IPS DF 19.7 (cell line): ENCODE results near the gene DUSP16.

ENCODE experiments used
- DNase-seq: peaks from one replicate; pipeline ENCODE4 v3.0.0-alpha.2; 2013; ENCODE audit warnings: low read depth, low spot score

The DUSP16 gene

DNA sequence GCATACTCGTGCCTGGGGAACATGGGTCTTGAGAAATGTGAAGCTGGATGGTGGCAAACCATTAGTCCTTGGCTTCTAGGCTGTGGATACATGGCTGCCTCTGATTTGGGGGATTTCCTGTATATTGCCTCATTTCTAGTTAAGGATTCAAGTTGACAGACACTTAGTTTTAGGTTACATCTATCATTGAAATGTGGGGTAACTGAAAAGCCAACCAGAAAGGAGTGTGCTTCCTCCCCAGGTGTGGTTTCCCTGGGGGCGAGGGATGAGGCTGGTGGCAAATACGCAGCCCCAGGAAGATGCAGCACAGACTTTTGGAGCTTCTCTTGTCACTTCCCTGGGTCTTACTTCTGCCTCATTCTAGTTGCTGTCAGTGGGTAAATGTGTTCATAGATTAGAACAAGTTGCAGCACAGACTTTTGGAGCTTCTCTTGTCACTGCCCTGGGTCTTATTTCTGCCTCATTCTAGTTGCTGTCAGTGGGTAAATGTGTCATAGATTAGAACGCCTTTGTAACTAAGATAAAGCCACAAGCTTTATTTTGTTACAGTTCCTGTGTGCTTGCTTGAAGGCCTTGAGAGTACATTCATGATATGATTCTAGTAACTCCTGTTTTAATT is 120.7 kb downstream of the DUSP16 start:
- DNase-seq, result no peak

DNA sequence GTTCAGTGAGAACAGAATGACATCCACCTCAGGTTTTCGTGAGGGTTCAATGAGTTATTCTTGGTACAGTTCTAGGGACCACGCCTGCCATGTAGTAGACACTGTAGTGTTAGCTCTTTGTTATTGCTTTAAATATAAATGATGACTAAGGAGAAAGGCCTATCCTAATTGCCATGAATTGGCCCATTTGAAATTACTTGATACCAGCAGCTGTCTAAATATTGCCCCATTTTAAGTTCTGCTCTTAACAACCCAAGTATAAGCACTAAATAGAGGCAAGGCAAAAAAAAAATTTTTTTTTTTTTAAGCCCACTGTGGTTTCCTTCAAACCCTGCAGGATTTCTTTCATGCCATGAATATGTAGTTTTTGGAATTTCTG is 121.2 kb downstream of the DUSP16 start:
- DNase-seq, result no peak

DNA sequence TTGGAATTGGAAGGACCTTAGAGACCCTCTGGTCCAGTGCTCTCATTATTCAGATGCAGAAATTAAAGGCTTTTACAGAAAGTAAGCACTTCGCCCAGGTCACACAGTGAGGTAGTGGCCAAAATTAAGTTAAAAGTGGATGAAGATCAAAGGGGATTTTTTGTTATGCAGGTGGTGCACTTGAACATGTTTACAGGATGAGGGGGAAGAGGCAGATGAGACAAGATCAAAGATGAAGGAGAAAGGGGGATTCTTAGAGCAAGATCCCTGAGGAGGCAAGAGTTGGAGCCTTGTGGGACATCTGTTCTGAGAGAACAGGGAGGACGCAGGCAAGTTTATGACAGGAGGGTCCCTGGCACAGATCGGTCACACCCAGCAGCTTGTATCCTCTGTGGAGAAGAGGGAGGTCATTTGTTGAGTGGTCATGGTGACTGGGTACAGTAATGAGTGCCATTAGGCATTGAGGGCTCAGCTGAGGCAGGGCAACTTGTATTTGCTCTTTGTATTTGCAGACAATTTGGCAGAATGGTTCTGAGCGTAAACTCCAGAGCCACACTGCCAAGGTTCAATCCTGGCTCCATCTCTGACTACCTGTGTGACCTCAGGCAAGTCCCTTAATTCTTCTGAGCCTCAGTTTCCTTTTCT is 121.8 kb downstream of the DUSP16 start:
- DNase-seq, result no peak

DNA sequence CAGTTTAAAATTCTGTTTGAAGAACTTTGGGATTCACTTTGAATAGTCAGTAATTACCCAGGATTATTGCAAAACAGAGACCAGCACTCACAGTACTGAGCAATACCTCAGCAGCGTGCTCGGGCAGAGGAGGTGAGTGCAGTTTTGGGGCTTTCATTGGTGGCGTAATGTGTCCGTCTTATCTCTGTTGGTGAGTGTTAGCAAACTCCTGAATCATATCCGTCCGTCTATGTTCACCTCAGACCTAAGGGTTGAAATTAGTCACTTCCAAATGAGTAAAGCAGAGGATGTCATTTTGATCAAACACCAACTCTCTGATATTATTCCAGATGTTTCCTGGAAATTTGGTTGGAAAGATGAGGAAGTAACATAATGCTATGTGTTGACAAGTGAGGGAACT is 123.0 kb downstream of the DUSP16 start:
- DNase-seq, result no peak

DNA sequence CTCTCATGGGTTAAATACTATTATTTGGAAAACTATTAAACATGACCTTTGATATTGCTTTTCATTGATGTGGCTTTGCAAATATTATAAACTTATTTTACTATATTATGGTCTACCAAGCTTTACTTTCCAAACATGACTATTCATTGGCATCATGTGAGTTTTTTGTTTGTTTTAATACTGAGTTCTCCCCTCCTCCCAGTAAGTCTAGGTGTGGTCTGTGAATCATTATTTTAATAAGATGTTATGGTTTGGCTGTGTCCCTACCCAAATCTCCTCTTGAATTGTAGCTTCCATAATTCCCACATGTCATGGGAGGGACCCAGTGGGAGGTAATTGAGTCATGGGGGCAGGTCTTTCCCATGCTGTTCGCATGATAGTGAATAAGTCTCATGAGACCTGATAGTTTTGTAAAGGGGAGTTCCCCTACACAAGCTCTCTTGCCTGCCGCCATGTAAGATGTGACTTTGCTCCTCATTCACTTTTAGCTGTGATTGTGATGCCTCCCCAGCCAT is 125.8 kb downstream of the DUSP16 start:
- no peak for DNase-seq

DNA sequence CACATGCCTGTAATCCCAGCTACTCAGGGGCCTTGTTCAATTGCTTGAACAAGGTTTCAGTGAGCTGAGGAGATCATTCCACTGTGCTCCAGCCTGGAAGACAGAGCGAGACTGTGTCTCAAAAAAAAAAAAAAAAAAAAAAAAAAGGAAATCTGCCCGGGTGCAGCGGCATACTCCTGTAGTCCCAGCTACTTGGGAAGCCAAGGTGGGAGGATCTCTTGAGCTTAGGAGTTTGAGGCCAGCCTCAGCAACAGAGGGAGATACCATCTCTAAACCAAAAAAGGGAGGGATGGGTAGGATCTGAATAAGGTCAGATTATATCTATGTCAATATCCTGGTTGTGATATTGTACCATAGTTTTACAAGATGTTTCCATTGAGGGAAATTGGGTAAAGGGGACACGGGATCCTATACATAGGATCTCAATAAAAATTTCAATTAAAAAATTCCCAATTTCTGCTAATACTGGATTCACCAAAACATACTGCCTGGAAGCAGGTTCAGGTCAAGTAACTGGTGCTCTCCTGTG is 129.4 kb downstream of the DUSP16 start:
- no peak for DNase-seq

DNA sequence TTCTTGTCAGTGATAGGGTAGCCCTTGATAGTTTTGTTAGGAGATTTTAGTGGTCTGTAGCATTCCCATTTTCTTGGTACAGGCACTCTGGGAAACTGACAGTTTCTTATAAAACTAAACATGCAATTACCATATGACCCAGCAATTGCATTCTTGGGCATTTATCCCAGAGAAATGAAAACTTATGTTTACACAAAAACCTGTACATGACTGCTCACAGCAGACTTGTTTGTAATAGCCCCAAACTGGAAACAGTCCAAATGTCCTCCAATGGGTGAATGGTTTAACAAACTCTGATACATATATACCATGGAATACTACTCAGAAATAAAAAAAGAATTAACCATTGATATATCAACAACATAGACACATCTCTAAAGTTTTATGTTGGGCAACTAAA is 130.3 kb downstream of the DUSP16 start:
- DNase-seq, result no peak

DNA sequence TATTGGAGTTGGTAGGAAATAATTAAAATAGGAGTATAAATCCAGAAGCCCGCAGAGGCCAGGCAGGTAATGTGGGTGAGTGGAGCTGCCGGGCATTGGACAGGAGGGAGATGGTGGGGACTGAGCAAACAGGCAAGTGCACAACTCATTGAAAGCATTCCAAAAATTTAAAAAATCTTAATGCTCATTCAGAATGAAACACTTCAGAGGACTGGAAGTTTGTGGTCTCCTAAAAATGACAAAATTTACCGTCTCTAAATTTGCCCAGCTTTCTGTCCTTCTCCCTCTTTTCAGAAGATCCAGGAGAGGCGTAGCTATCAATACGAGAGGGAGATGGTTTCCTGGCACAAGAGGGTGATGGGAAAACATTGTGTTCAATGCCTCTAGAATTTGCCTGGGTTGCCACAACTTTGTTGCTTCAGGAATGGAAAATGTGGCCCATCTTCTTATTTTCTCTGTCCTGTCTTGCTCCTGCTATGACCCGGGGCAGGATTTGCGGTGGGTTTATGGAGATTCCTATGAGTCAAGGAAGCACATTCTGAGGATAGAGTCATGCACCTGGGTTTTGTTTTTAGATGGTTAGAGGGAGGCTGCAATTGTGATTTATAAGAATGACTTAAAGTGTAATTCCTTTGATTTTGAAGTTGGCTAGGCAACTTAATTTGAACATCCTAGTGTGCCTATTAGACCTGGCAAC is 133.6 kb downstream of the DUSP16 start:
- DNase-seq, result no peak

DNA sequence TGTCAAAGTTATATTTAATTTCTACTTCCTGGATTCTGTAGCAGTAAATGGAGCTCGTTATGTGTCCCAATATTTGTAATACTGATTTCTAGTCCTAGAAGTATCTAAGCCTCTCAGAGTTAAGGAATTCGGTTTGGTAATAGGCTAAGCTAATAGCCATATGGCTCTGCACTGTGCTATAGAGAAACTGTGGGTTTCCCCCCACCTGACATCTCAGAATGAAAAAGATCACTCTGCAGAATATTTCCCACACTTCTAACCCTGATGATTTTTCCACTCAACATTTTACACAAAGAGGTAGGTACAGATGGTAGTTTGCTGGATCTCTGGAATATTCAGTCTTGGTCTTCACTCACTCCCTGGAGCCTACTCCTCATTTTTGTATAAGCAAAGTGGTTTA is 134.6 kb downstream of the DUSP16 start:
- DNase-seq, result no peak

DNA sequence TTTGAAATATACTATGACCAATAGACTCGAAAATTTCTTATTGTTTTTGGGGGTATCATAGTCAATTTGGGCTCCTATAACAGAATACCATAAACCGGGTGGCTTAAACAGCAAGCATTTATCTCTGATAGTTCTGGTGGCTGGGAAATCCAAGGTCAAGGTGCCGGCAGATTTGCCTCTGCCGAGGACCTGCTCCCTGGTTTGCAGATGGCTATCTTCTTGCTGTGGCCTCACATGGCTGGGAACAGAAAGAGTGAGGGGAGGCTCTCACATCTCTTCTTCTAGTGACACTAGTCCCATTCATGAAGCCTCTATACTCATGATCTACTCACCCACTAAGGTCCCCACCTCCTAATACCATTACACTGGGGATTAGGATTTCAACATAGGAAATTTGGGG is 135.1 kb downstream of the DUSP16 start:
- no peak for DNase-seq

DNA sequence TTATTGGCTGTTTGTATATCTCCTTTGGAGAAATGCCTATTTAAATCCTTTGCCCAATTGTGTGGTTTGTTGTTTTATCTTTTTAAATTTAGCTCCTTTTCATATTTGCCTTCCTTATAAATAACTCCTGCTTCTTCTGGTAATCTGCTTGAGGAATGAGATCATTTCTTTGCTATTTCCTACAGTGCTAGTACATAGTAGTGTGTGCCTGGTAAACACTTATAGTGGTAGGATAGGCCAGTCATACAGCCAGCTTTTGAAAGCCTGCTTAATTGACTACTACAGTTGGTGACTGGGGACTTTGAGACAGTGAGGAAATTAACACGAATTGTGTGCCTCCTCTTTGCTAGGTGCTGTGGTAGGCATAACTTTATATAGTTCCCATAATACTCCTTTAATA is 137.0 kb downstream of the DUSP16 start:
- no peak for DNase-seq

DNA sequence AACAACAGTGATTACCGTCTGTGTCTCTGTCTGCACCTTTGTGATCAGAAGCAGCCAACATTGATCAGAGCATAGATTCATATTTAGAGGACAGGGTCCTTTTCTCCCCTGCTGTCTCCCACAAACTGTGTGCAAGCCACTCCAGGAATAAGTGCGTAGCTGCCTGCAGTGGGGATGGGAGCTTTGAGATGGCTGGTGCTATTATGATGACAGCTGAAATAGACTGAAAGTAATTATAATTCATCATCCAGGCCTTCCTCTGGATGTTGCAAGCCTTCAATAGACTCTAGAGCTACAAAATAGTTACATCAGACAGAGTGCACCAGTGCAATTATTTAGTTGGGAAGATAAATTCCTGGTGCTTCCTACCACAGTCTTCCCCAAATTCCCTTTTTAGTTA is 137.7 kb downstream of the DUSP16 start:
- no peak for DNase-seq
